GM12873 (cell line): ENCODE measurements around the gene DPYSL5.

Experiments used
- TF ChIP-seq, protein P1 (sequence below): IDR thresholded peaks from 2 replicates; pipeline ENCODE4 v1.5.1; 2012; ENCODE audit warnings: low read depth, mild to moderate bottlenecking, moderate library complexity, low read length, control low read depth; ENCODE audit not compliant: insufficient read depth; ENCODE audit errors: missing control alignments

Gene DPYSL5

DNA sequence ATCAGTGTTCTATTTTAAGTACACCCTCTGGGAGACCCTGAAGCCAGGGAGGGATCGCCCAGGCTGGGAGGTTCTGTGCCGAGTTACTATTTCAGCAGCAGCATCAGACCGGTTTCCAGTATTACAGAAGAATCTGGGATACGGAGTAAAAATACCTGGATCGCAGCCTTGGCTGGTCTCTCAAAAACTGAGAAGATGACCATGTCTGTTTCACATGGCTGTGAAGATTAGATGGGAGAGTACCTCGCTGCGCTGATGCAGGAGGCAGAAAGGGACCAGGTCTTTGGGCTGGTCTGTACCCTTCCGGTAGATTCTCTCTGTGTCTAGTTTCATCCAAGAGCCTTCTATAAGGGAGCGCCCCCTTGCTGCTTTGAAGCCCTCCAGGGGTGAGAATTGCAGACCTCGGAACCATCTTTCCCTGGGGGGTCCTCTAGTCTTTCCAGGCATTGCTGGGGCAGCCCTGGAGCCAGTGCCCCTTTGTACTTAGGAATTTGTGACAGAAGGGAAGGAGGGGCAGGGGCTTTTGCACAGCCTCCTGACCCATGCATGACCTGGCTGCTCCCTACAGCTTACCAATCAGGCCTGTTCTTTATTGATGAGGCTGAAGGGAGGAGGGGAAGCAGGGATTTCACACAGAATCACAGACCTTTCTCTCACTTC lies 66.2 kb downstream of the DPYSL5 start:
- TF ChIP-seq, protein P1, sequence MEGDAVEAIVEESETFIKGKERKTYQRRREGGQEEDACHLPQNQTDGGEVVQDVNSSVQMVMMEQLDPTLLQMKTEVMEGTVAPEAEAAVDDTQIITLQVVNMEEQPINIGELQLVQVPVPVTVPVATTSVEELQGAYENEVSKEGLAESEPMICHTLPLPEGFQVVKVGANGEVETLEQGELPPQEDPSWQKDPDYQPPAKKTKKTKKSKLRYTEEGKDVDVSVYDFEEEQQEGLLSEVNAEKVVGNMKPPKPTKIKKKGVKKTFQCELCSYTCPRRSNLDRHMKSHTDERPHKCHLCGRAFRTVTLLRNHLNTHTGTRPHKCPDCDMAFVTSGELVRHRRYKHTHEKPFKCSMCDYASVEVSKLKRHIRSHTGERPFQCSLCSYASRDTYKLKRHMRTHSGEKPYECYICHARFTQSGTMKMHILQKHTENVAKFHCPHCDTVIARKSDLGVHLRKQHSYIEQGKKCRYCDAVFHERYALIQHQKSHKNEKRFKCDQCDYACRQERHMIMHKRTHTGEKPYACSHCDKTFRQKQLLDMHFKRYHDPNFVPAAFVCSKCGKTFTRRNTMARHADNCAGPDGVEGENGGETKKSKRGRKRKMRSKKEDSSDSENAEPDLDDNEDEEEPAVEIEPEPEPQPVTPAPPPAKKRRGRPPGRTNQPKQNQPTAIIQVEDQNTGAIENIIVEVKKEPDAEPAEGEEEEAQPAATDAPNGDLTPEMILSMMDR, result no peak

DNA sequence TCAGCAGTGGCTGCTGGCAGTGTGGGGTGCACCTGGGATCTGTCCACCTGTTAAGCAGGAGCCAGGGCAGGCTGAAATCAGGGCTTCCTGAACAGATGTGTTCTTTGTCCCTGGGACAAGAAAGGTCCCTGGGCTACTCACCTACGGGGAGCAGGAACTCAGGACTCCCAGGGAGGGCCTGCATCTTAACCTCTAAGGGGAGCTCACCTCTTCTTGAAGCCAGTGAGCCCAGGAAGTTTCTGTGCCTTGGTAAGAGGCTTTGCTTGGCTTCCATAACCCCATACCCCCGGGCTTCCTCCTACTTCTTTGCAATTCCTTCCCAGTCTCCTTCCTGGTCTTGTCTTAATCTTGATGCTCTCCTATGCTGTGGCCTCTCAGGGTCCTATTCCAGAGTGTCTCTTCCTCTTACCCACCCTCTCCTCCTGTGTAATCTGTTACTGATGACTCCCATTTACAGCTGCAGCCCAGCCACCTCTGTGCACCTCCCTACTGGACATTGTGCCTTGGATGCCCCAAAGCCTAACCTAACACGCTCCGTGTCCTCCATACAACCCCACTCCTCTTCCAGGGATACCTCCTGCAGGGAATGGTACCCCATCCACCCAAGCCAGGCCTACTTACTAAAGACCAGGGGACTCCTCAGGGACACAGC lies 66.9 kb downstream of the DPYSL5 start:
- TF ChIP-seq, protein P1, result no peak

DNA sequence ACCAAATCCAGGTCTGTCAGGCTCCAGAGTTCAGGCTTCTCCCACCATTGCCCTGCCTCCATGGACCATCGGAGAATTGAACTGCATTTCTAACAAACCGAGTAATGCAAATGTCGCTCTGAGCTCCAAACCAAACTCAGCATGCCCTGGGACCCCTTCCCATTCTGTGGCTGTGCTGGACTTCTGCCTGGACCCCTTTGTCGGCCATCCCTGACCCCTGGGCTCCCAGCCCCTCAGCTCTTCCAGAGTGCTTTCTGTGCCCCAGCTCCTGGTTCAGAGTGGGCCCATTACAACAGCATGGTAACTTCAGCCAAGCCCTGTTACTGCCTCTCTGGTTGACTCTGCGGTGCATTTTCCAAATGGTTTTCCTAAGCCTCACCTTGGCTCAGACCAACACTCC lies 67.4 kb downstream of the DPYSL5 start:
- TF ChIP-seq, protein P1, result no peak

DNA sequence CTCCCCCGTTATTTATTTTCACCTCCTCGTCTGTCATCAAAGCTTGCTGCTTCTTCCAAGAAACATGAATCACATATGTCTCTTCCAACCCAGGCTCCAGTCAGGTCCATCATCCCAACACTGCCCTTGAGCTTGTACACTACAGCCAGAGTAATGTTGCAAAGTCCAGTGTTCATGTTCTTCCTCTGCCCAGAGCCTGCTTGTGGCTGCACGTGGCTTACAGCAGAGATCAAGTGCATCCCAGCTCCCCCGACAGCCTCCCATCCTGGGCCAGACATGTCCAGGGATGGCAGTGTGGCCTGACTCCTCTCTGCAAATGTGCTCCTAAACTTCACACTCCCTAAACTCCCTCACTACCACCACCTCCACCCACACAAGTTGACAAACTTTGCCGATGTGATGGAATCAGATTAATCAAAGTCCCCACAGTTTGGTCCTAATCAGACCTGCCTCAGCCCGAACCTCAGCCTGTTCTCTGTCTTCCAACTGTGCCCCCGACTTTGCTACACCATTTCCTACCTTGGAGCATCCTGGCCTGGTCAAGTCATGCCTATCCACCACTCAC lies 68.3 kb downstream of the DPYSL5 start:
- TF ChIP-seq, protein P1, result no peak

DNA sequence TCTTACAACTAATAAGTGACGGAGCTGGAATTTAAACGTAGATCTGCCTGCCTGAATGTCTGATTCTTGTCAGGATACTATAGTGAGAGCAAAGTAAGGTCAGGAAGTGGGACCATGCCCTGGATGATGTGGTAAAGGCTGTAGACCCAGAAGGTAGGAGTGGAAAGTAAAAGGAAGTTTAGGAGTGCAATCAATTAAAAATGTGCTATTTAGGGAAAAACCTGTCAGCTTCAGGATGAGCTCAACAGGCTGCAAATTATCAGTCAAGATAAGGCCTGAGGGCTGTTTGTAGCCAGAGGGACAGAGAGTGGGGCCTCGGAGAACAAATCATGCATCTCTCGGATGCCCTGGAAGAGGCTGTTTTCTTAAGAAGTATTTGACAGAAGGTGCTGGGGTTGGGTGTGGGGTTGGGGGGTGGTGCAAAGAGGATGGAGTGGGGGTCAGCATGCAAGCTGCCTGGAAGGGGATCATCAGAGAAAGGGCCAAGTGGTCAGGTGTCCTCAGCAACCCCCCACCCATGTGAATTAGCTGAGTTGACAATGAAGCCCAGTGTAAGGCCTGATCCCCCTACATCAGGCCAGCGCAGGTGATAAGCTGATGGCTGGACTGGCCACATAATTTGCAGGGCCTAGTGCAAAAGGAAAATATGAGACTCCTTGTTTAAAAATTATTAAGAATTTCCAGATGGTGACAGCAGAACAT lies 69.4 kb downstream of the DPYSL5 start:
- TF ChIP-seq, protein P1, result no peak

DNA sequence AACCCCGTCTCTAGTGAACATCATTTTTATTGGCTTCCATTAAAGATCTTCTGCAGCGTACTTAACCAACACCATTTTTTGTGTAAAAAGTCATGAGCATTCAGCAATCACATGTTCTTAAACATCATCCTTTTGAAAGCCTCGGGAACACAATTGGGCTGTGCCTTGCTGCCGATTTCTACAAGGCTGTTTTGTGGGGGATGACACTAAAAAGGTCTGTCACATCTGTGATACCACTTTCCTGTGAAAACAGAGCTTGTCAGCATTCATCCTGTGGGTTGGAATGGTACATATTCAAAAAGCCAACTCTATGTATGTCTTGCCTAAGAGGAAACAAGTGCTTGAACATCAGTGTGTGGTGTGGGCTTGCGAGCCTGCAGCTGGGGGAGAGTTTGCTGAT lies 73.4 kb downstream of the DPYSL5 start:
- TF ChIP-seq, protein P1, result no peak
